ENCODE data around the gene TMEM116. TPM values are rescaled to one million over a fixed set of nuclear protein-coding genes. Genes with fewer than 3 reads are reported as not detected.

The TMEM116 gene
- total RNA-seq, 1 experiment from 2014 or later: 10.2 TPM

- H3K27me3 ChIP-seq (ENCODE audit: control insufficient read depth, insufficient read depth, low read length): no peaks in the 10 kb centered on the region
- H3K27ac ChIP-seq (ENCODE audit: low read length): no peak overlapping the region
- in situ Hi-C loops (cut with HindIII; ENCODE audit: low pct_unique_long_range_greater_than_20kb, low sequenced_read_pairs): no loop called here
- CTCF ChIA-PET: no interaction called here
- POLR2A ChIA-PET: no interaction called here
- intact Hi-C loops (cut with micrococcal nuclease; ENCODE audit: unreplicated experiment): no loop called here
- TF ChIP-seq CTCF (IDR thresholded peaks at IDR 0.05) (no peak), POLR2AphosphoS5 (IDR thresholded peaks at IDR 0.05; ENCODE audit: low read depth, low read length) (no peak), TCF7L2 (IDR thresholded peaks at IDR 0.05; ENCODE audit: low read depth, low read length) (no peak), REST (IDR thresholded peaks at IDR 0.05; ENCODE audit: insufficient read depth in 1 of 2, low read depth in 2 of 2, low read length in 1 of 2) (no peak), SIN3A (IDR thresholded peaks at IDR 0.05; ENCODE audit: borderline replicate concordance, insufficient read depth, low read depth, low read length) (no peak)
- no TSS peak for BruUV-seq (replicated peaks)
- no peak for DNase-seq (ENCODE audit: low read depth, low spot score)
- H3K9me3 ChIP-seq (ENCODE audit: control insufficient read depth, insufficient read depth, low read depth, low read length): no peaks in the 10 kb centered on the region
- no peaks in the 10 kb centered on the region for H3K4me1 ChIP-seq (ENCODE audit: control insufficient read depth, insufficient read depth, low read length)
- no peak overlapping the region for H3K4me3 ChIP-seq (ENCODE audit: low read depth in 2 of 2, low read length in 2 of 2)
- no peak for ATAC-seq
- H3K36me3 ChIP-seq (ENCODE audit: control insufficient read depth, insufficient read depth, low read length): no peaks in the 10 kb centered on the region
Measured at GRCh38 chr12:111927346-111927745, 85.6 kb downstream of the TMEM116 start.

GRCh38 chr12:111926631-111927030 lies 86.3 kb downstream of the TMEM116 start:
- ChIA-PET POLR2A (no interaction called here), CTCF (no interaction called here)
- no peak overlapping the region for H3K4me3 ChIP-seq (ENCODE audit: low read depth in 2 of 2, low read length in 2 of 2)
- intact Hi-C loops (cut with micrococcal nuclease; ENCODE audit: unreplicated experiment) (no loop called here), in situ Hi-C loops (cut with HindIII; ENCODE audit: low pct_unique_long_range_greater_than_20kb, low sequenced_read_pairs) (no loop called here)
- DNase-seq (ENCODE audit: low read depth, low spot score) (no peak), ATAC-seq (no peak)
- no TSS peak for BruUV-seq (replicated peaks)
- no peaks in the 10 kb centered on the region for H3K9me3 ChIP-seq (ENCODE audit: control insufficient read depth, insufficient read depth, low read depth, low read length)
- no peaks in the 10 kb centered on the region for H3K36me3 ChIP-seq (ENCODE audit: control insufficient read depth, insufficient read depth, low read length)
- no peak overlapping the region for H3K27ac ChIP-seq (ENCODE audit: low read length)
- H3K27me3 ChIP-seq (ENCODE audit: control insufficient read depth, insufficient read depth, low read length): no peaks in the 10 kb centered on the region
- no peaks in the 10 kb centered on the region for H3K4me1 ChIP-seq (ENCODE audit: control insufficient read depth, insufficient read depth, low read length)
- no peak for TF ChIP-seq SIN3A (IDR thresholded peaks at IDR 0.05; ENCODE audit: borderline replicate concordance, insufficient read depth, low read depth, low read length)

- ChIA-PET POLR2A (interaction anchor here (0.6 kb wide), 1 partner anchor 332 kb away, joined by 4 read pairs; no protein-coding TSS in a partner anchor), CTCF (no interaction called here)
- TF ChIP-seq POLR2AphosphoS5 (IDR thresholded peaks at IDR 0.05; ENCODE audit: low read depth, low read length): no peak
- TF ChIP-seq TCF7L2 (IDR thresholded peaks at IDR 0.05; ENCODE audit: low read depth, low read length): no peak
- TF ChIP-seq CTCF (IDR thresholded peaks at IDR 0.05): no peak
- no peak for TF ChIP-seq REST (IDR thresholded peaks at IDR 0.05; ENCODE audit: insufficient read depth in 1 of 2, low read depth in 2 of 2, low read length in 1 of 2)
- no peak for TF ChIP-seq SIN3A (IDR thresholded peaks at IDR 0.05; ENCODE audit: borderline replicate concordance, insufficient read depth, low read depth, low read length)
- no peaks in the 10 kb centered on the region for H3K4me1 ChIP-seq (ENCODE audit: control insufficient read depth, insufficient read depth, low read length)
- BruUV-seq (replicated peaks): no TSS peak
- DNase-seq (ENCODE audit: low read depth, low spot score): no peak
- intact Hi-C loops (cut with micrococcal nuclease; ENCODE audit: unreplicated experiment): no loop called here
- H3K27me3 ChIP-seq (ENCODE audit: control insufficient read depth, insufficient read depth, low read length): no peaks in the 10 kb centered on the region
- H3K9me3 ChIP-seq (ENCODE audit: control insufficient read depth, insufficient read depth, low read depth, low read length): no peaks in the 10 kb centered on the region
- ATAC-seq: no peak
- in situ Hi-C loops (cut with HindIII; ENCODE audit: low pct_unique_long_range_greater_than_20kb, low sequenced_read_pairs): no loop called here
- no peaks in the 10 kb centered on the region for H3K36me3 ChIP-seq (ENCODE audit: control insufficient read depth, insufficient read depth, low read length)
- no peak overlapping the region for H3K27ac ChIP-seq (ENCODE audit: low read length)
- no peak overlapping the region for H3K4me3 ChIP-seq (ENCODE audit: low read depth in 2 of 2, low read length in 2 of 2)
Measured at GRCh38 chr12:111925171-111925570, 87.8 kb downstream of the TMEM116 start.
